ENCODE results near the gene TIMM29.

TIMM29 gene

GRCh38 chr19:10961073-10961860 is 32.7 kb downstream of the TIMM29 start:
- peak overlapping the region; percentile 91 for H3K4me3 ChIP-seq (ENCODE audit: low read depth, low read length)
- in situ Hi-C loops (cut with HindIII; ENCODE audit: low pct_ligation_motif_present, low sequenced_read_pairs), result no loop called here
- peak overlapping the region; percentile 39 for H3K27ac ChIP-seq
- no peaks in the 10 kb centered on the region for H3K27me3 ChIP-seq (replicated peaks)
- H3K36me3 ChIP-seq (replicated peaks), result no peaks in the 10 kb centered on the region
- TF ChIP-seq, protein P1, sequence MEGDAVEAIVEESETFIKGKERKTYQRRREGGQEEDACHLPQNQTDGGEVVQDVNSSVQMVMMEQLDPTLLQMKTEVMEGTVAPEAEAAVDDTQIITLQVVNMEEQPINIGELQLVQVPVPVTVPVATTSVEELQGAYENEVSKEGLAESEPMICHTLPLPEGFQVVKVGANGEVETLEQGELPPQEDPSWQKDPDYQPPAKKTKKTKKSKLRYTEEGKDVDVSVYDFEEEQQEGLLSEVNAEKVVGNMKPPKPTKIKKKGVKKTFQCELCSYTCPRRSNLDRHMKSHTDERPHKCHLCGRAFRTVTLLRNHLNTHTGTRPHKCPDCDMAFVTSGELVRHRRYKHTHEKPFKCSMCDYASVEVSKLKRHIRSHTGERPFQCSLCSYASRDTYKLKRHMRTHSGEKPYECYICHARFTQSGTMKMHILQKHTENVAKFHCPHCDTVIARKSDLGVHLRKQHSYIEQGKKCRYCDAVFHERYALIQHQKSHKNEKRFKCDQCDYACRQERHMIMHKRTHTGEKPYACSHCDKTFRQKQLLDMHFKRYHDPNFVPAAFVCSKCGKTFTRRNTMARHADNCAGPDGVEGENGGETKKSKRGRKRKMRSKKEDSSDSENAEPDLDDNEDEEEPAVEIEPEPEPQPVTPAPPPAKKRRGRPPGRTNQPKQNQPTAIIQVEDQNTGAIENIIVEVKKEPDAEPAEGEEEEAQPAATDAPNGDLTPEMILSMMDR (IDR thresholded peaks at IDR 0.05; ENCODE audit: low read depth, low read length, missing control alignments), result no peak
- DNase-seq, result peak; percentile 12

DNA sequence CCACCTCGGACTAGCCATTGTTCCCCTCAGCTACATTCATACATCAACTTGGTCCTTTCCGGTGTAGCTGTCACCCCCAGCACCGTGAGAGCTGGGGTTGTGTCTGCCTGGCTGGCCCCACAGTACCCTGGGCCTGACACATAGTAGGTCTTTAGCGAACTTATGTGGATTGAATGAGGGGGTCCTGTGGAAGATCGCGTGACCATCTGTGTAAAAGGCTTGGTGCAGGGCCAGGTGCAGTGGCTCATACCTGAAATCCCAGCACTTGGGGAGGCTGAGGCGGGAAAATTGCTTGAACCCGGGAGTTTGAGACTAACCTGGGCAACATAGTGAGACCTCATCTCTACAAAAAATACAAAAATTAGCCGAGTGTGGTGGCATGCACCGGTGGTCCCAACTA is 34.3 kb downstream of the TIMM29 start:
- no peaks in the 10 kb centered on the region for H3K27me3 ChIP-seq (replicated peaks)
- no peaks in the 10 kb centered on the region for H3K36me3 ChIP-seq (replicated peaks)
- H3K27ac ChIP-seq, result no peak overlapping the region
- no peak for DNase-seq
- TF ChIP-seq, protein P1 (IDR thresholded peaks at IDR 0.05; ENCODE audit: low read depth, low read length, missing control alignments), result no peak
- in situ Hi-C loops (cut with HindIII; ENCODE audit: low pct_ligation_motif_present, low sequenced_read_pairs), result no loop called here
- H3K4me3 ChIP-seq (ENCODE audit: low read depth, low read length), result peak overlapping the region; percentile 12

DNA sequence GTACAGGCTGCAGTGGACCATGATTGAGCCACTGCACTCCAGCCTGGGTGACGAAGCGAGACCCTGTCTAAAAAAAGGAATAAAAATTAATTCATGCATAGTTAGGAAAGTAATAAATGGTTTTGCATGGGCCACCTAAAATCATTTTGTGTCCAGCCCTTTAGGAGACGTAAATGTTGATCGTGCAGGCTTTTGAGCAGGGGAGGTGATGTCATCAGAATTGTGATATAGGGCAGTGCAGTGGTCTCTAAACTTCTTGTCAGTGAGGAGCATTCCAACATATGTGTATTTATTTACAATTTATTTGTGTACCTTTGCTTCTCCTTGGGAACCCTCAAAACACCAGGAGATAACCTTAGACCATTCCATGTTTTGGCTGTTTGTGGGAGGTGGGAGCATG is 35.3 kb downstream of the TIMM29 start:
- Histone ChIP-seq H3K27ac (no peak overlapping the region), H3K4me3 (ENCODE audit: low read depth, low read length) (no peak overlapping the region), H3K36me3 (replicated peaks) (no peaks in the 10 kb centered on the region), H3K27me3 (replicated peaks) (no peaks in the 10 kb centered on the region)
- TF ChIP-seq, protein P1 (IDR thresholded peaks at IDR 0.05; ENCODE audit: low read depth, low read length, missing control alignments), result no peak
- no peak for DNase-seq
- in situ Hi-C loops (cut with HindIII; ENCODE audit: low pct_ligation_motif_present, low sequenced_read_pairs), result no loop called here

DNA sequence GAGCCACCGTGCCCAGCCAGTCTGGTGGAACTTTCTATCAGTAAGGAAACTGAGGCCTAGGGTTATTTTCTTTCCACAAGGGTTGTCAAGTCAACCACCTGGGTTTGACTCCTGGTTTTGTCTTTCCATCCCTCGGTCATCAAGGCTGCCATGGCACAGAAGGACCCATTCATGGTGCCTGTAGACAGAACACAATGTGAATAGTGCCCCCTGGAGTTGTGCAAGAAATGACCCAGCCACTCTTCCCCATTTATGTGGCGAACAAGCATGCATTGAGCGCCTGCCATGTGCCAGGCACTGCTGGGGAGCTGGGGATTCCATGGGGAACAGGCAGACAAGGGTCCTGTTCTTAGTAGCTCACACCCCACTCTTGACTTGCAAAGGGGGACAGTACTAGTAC is 36.3 kb downstream of the TIMM29 start:
- TF ChIP-seq, protein P1 (IDR thresholded peaks at IDR 0.05; ENCODE audit: low read depth, low read length, missing control alignments), result peak; percentile 6
- DNase-seq, result no peak
- Histone ChIP-seq H3K36me3 (replicated peaks) (no peaks in the 10 kb centered on the region), H3K27ac (no peak overlapping the region), H3K4me3 (ENCODE audit: low read depth, low read length) (no peak overlapping the region), H3K27me3 (replicated peaks) (no peaks in the 10 kb centered on the region)
- in situ Hi-C loops (cut with HindIII; ENCODE audit: low pct_ligation_motif_present, low sequenced_read_pairs), result no loop called here

DNA sequence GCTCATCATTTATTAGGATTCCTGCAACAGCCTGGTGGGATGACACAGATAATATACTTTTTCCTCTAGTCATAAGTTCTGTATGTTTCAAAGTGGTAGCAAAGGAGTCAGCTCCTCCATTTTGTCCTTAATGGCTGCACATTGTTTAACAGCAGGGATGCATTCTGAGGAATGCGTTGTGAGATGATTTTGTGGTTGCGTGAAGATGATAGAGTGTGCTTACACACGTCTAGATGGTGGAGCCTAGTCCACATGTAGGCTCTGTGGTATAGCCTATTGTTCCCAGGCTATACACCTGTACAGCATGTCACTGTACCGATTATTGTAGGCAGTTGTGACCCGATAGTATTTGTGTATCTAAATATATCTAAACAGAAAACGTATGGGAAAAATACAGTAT is 36.8 kb downstream of the TIMM29 start:
- TF ChIP-seq, protein P1 (IDR thresholded peaks at IDR 0.05; ENCODE audit: low read depth, low read length, missing control alignments), result no peak
- DNase-seq, result no peak
- H3K27me3 ChIP-seq (replicated peaks), result no peaks in the 10 kb centered on the region
- H3K36me3 ChIP-seq (replicated peaks), result no peaks in the 10 kb centered on the region
- no peak overlapping the region for H3K4me3 ChIP-seq (ENCODE audit: low read depth, low read length)
- in situ Hi-C loops (cut with HindIII; ENCODE audit: low pct_ligation_motif_present, low sequenced_read_pairs), result no loop called here
- H3K27ac ChIP-seq, result no peak overlapping the region

DNA sequence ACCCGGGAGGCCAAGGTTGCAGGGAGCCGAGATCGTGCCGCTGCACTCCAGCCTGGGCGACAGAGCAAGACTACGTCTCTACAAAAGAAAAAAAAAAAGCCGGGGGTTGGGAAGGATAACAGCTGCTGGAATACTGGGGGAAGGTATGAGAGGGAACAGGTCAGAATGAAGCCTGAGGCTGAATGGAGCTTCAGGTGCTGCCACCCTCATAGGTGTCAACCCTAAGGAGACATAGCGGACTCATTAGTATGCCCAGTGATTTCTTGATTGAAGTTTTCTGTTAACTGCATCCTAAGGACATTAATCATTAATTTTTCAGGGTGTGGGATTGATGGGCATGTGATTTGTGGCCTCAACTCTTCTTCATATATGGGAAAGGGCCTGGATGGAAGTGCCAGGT is 38.2 kb downstream of the TIMM29 start:
- TF ChIP-seq, protein P1 (IDR thresholded peaks at IDR 0.05; ENCODE audit: low read depth, low read length, missing control alignments), result no peak
- H3K27ac ChIP-seq, result no peak overlapping the region
- H3K27me3 ChIP-seq (replicated peaks), result no peaks in the 10 kb centered on the region
- no peak for DNase-seq
- in situ Hi-C loops (cut with HindIII; ENCODE audit: low pct_ligation_motif_present, low sequenced_read_pairs), result no loop called here
- H3K36me3 ChIP-seq (replicated peaks), result no peaks in the 10 kb centered on the region
- H3K4me3 ChIP-seq (ENCODE audit: low read depth, low read length), result no peak overlapping the region

All from brain microvascular endothelial cell (primary cell).